PC-3 (cell line): ENCODE measurements around the gene CYBC1. TPM values are rescaled to one million over a fixed set of nuclear protein-coding genes. Genes with fewer than 3 reads are reported as not detected.

Source experiments
- ATAC-seq: fragments of 200-7000 bp; cut with Tn5 transposase; 2 replicates; pipeline ENCODE4 v1.9.1; 2020; ENCODE audit warnings: mild to moderate bottlenecking, moderate library complexity
- BruUV-seq: library from RNA; stranded (reverse); fragments of 400-500 nt; replicated peaks from 2 replicates; lab custom pipeline; 2021; lab: Mats Ljungman, UMichigan
- CTCF ChIA-PET: fragments of 300-600 bp; sonication (Branson Sonifier 250); formaldehyde crosslinking; loops from one replicate; lab custom pipeline; 2022; ENCODE audit warnings: antibody characterized with exemption; lab: Charles Lee
- POLR2A ChIA-PET: fragments of 300-600 bp; sonication (Branson Sonifier 250); formaldehyde crosslinking; loops from one replicate; lab custom pipeline; 2022; ENCODE audit warnings: antibody characterized with exemption; ENCODE audit not compliant: unreplicated experiment; lab: Charles Lee
- DNase-seq: peaks from one replicate; pipeline ENCODE4 v3.0.0-alpha.2; 2015
- H2AFZ ChIP-seq: fragments of 300-600 bp; sonication (generic); 2 replicates; pipeline ENCODE4 v1.6.0; 2016; ENCODE audit warnings: antibody characterized with exemption, low read length
- H3F3A ChIP-seq: fragments of 300-600 bp; sonication (generic); one replicate; pipeline ENCODE4 v1.6.0; 2017; ENCODE audit warnings: antibody characterized with exemption, low read length, control low read depth, mild to moderate bottlenecking; ENCODE audit not compliant: unreplicated experiment
- H3K27ac ChIP-seq: fragments of 300-600 bp; sonication (generic); 2 replicates; pipeline ENCODE4 v1.5.1; 2016; ENCODE audit warnings: mild to moderate bottlenecking, low read length
- H3K27me3 ChIP-seq: fragments of 300-600 bp; sonication (generic); 2 replicates; pipeline ENCODE4 v1.6.1; 2016; ENCODE audit warnings: low read length, mixed read lengths
- H3K36me3 ChIP-seq: fragments of 300-600 bp; sonication (generic); 2 replicates; pipeline ENCODE4 v1.6.1; 2016; ENCODE audit warnings: low read depth, mixed run types, low read length, mixed read lengths
- H3K4me1 ChIP-seq: fragments of 300-600 bp; sonication (generic); 2 replicates; pipeline ENCODE4 v1.5.1; 2016; ENCODE audit warnings: low read length; ENCODE audit not compliant: insufficient read depth
- H3K4me2 ChIP-seq: fragments of 300-600 bp; sonication (generic); 2 replicates; pipeline ENCODE4 v1.6.0; 2016; ENCODE audit warnings: low read length
- H3K4me3 ChIP-seq: fragments of 300-600 bp; sonication (generic); 2 replicates; pipeline ENCODE4 v1.5.1; 2016; ENCODE audit warnings: mild to moderate bottlenecking, low read length, mixed read lengths
- H3K79me2 ChIP-seq: fragments of 300-600 bp; sonication (generic); 2 replicates; pipeline ENCODE4 v1.6.1; 2017; ENCODE audit warnings: low read length, mixed read lengths
- H3K9ac ChIP-seq: fragments of 300-600 bp; sonication (generic); 2 replicates; pipeline ENCODE4 v1.6.0; 2016; ENCODE audit warnings: mild to moderate bottlenecking, low read length
- H3K9me2 ChIP-seq: fragments of 300-600 bp; sonication (generic); replicated peaks from 2 replicates; pipeline ENCODE4 v1.6.1; 2016; ENCODE audit warnings: mixed run types, low read length, mixed read lengths
- H3K9me3 ChIP-seq: fragments of 300-600 bp; sonication (generic); 2 replicates; pipeline ENCODE4 v1.6.1; 2016; ENCODE audit warnings: low read length, mixed read lengths
- H4K20me1 ChIP-seq: fragments of 300-600 bp; sonication (generic); 2 replicates; pipeline ENCODE4 v1.6.1; 2016; ENCODE audit warnings: low read length, mixed read lengths
- CTCF ChIP-seq: fragments of 300-600 bp; sonication (generic); conservative IDR thresholded peaks from 2 replicates; pipeline ENCODE4 v1.5.1; 2017; ENCODE audit warnings: antibody characterized with exemption, low read depth, mild to moderate bottlenecking, low read length
- EZH2 ChIP-seq: fragments of 300-600 bp; sonication (generic); IDR thresholded peaks from one replicate; pipeline ENCODE4 v1.6.1; 2017; ENCODE audit warnings: antibody characterized with exemption, mild to moderate bottlenecking, low read length; ENCODE audit not compliant: unreplicated experiment
- EZH2phosphoT487 ChIP-seq: fragments of 300-600 bp; sonication (generic); IDR thresholded peaks from 2 replicates; pipeline ENCODE4 v1.6.1; 2018; ENCODE audit warnings: mild to moderate bottlenecking, antibody characterized with exemption, low read length, borderline replicate concordance
- intact Hi-C: fragments of 100-400 bp; cut with micrococcal nuclease; formaldehyde crosslinking; loops from 2 replicates; pipeline ENCODE4 v1.9.0; 2023
- total RNA-seq: library from RNA; depleted of rRNA; stranded (reverse); fragments of >200 nt; gene quantifications from 2 replicates; pipeline ENCODE4 v1.2.3, GENCODE V29; 2014

The CYBC1 gene
- total RNA-seq, 1 experiment from 2014 or later: 77.2 TPM

GRCh38 chr17:82415336-82415735 is 35.2 kb downstream of the CYBC1 start:
- no peak overlapping the region for H3K4me3 ChIP-seq
- no peak overlapping the region for H3K27ac ChIP-seq
- no TSS peak for BruUV-seq
- H3K79me2 ChIP-seq: peaks cover 19% of the 10 kb centered on the region
- no peaks in the 10 kb centered on the region for H3K9me3 ChIP-seq
- TF ChIP-seq CTCF (no peak), EZH2phosphoT487 (no peak), EZH2 (no peak)
- CTCF ChIA-PET: no interaction called here
- DNase-seq (no peak), ATAC-seq (no peak)
- no peaks in the 10 kb centered on the region for H3K9me2 ChIP-seq
- H3F3A ChIP-seq: no peaks in the 10 kb centered on the region
- intact Hi-C loops: loop anchor here (10.0 kb wide), 1 partner anchor 79 kb away; no protein-coding TSS in a partner anchor
- no peak overlapping the region for H3K9ac ChIP-seq
- H4K20me1 ChIP-seq: peaks cover 20% of the 10 kb centered on the region; the same call in 1 of the 2 replicates
- H3K4me1 ChIP-seq: peaks cover 11% of the 10 kb centered on the region
- H3K4me2 ChIP-seq: no peak overlapping the region
- H2AFZ ChIP-seq: no peak overlapping the region
- H3K27me3 ChIP-seq: no peaks in the 10 kb centered on the region
- H3K36me3 ChIP-seq: no peaks in the 10 kb centered on the region
- POLR2A ChIA-PET: no interaction called here

DNA sequence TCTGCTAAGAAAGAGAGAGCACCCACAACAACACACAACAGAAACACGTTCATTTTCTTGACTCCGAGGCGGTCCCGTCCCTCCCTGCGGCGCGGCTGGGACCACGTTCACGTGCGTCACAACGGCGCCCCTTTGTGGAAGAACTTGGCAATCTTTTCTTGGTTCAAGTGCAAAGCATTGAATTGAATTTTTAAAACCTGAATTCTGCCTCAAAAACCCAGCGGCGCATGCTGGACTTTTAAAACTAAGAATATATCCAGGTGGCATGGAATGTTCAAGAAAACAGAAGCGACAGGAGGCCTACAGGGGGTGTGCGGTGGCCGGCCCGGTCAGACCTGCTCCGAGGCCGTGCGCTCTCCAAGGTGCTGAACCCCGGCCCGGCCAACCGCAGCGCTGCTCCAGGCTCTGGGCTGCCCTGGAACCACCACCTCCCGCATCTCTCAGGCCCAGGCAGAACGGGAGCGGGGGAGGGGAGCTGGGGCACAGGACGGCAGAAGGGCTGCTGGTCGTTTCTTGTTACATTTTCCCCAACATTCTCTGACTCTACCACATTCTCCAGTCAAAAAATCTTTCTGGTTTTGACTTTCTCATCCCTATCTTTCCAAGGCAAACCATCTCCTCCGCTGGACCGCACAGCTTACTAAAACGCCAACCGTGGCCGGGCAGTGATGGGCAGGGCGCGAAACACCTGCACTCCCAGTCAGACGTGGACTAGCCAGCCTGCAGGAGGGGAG is 35.8 kb downstream of the CYBC1 start:
- no peaks in the 10 kb centered on the region for H3K9me2 ChIP-seq
- ChIA-PET POLR2A (no interaction called here), CTCF (interaction anchor here (0.6 kb wide), 1 partner anchor 182 kb away, joined by 3 read pairs; no protein-coding TSS in a partner anchor)
- no peaks in the 10 kb centered on the region for H3K27me3 ChIP-seq
- no peak overlapping the region for H2AFZ ChIP-seq
- no peak overlapping the region for H3K9ac ChIP-seq
- peaks cover 20% of the 10 kb centered on the region; the same call in 1 of the 2 replicates for H4K20me1 ChIP-seq
- TF ChIP-seq EZH2 (no peak), CTCF (peak; percentile 80), EZH2phosphoT487 (no peak)
- H3K4me2 ChIP-seq: no peak overlapping the region
- peaks cover 11% of the 10 kb centered on the region for H3K4me1 ChIP-seq
- H3K27ac ChIP-seq: no peak overlapping the region
- DNase-seq (peak; percentile 61), ATAC-seq (peak; percentile 59)
- no peaks in the 10 kb centered on the region for H3K36me3 ChIP-seq
- no peak overlapping the region for H3K4me3 ChIP-seq
- H3K9me3 ChIP-seq: no peaks in the 10 kb centered on the region
- no peaks in the 10 kb centered on the region for H3F3A ChIP-seq
- H3K79me2 ChIP-seq: peaks cover 19% of the 10 kb centered on the region
- intact Hi-C loops: loop anchor here (5.0 to 10.0 kb wide), 2 partner anchors 62 to 80 kb away; no protein-coding TSS in a partner anchor
- BruUV-seq: no TSS peak
